Small intestine (tissue), 7 donors: ENCODE data around the gene PLXNA4. TPM values are rescaled to one million over a fixed set of nuclear protein-coding genes. Genes with fewer than 3 reads are reported as not detected.

Source experiments
- DNase-seq, 2 donors: peaks; one replicate each; pipeline versions ENCODE4 v3.0.0 to v3.0.0-alpha.2; 2013
- FAIRE-seq: peaks from 2 replicates; lab custom pipeline; 2012; peaks lifted over from hg19 to GRCh38; lab: Jason Lieb, UNC
- H3K27ac ChIP-seq, 3 donors: one replicate each; pipeline ENCODE4 v1.5.1; 2013; ENCODE audit warnings: low read length in 2 of 3, mild to moderate bottlenecking in 2 of 3, control low read depth in 1 of 3, inconsistent platforms in 1 of 3, low read depth in 1 of 3, moderate library complexity in 1 of 3
- H3K27me3 ChIP-seq, 3 donors: one replicate each; pipeline ENCODE4 v1.6.1; 2013; ENCODE audit warnings: low read length in 3 of 3, inconsistent platforms in 1 of 3; ENCODE audit not compliant: control insufficient read depth in 3 of 3, insufficient read depth in 3 of 3
- H3K36me3 ChIP-seq, 3 donors: one replicate each; pipeline ENCODE4 v1.6.1; 2013; ENCODE audit warnings: low read length in 3 of 3, inconsistent platforms in 1 of 3, low read depth in 1 of 3, mild to moderate bottlenecking in 1 of 3, moderate library complexity in 1 of 3; ENCODE audit not compliant: control insufficient read depth in 3 of 3, insufficient read depth in 2 of 3
- H3K4me1 ChIP-seq, 3 donors: one replicate each; pipeline ENCODE4 v1.6.1; 2013; ENCODE audit warnings: low read length in 2 of 3, inconsistent platforms in 1 of 3, low read depth in 1 of 3, mild to moderate bottlenecking in 1 of 3, moderate library complexity in 1 of 3; ENCODE audit not compliant: control insufficient read depth in 3 of 3, insufficient read depth in 2 of 3
- H3K4me3 ChIP-seq, 3 donors: one replicate each; pipeline ENCODE4 v1.5.1; 2013; ENCODE audit warnings: low read length in 3 of 3, control low read depth in 1 of 3, inconsistent platforms in 1 of 3, low read depth in 1 of 3, mild to moderate bottlenecking in 1 of 3, moderate library complexity in 1 of 3
- H3K9me3 ChIP-seq, 2 donors: one replicate each; pipeline ENCODE4 v1.6.1; 2013; ENCODE audit warnings: low read depth in 1 of 2, low read length in 1 of 2; ENCODE audit not compliant: control insufficient read depth in 2 of 2, insufficient read depth in 1 of 2
- WGBS, 3 donors: extraction: QIAGEN DNeasy Blood & Tissue Kit; methylation state at CpG; one replicate each; pipeline ENCODE4 v1.1.7; 2013; 5-methylcytosine and 5-hydroxymethylcytosine counted together
- polyA plus RNA-seq, 4 donors: library from polyadenylated mRNA; stranded (reverse) in 3 of 4; unstranded in 1 of 4; fragments of 200-250 nt in 3 of 4; fragments of 120-200 nt in 1 of 4; gene quantifications; one replicate each; pipeline versions ENCODE4 v1.2.1 to v1.2.3, GENCODE V29; 2013
- donor health status: healthy with polysubstance abuse.
- donor health status: control.
- donor health status: control.
- donor health status: Bipolar disorder and iron deficiency.
- donor health status: healthy.

Gene PLXNA4
- polyA plus RNA-seq, 4 donors: under 0.01 to 3.9 (median 1.2) TPM; not detected in 1

DNA sequence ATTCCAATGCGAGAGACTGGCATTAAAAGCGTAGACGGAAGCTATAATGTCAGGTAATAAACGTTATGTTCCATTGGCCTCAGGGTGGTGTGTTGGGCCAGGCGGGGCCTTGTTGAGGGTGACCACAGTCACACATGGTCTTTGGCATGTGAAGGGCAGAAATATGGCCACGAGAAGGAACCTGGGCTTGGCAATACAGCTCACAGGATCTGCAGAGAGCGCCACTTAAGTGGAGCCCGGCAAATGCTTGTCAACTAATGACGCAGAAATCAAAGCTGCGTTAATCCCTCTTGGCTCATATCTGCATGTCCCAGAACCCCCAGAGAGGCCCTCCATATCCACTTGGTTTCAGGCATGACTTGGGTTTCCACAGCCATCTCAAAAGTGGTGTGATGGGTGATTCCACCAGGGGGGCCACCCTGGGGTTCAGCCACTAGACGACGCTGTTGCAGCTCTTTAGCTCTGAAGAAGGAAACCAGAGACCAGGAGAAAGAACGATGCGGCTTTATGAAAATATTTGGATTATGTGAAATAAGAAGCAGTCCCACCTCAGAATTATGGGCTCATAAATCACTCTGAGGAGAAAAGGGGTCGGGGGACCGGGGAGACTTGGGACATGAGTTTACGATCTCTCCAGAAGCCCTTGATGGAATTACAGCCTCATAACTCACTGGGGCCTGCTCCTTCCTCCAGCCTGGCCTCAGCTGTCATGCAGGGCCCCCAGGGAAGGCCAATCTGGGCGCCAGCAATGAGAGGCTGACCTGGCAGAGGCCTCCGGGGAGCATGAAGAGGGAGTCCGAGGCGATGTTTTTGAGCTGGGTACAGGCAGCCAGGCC, 462.5 kb downstream of the PLXNA4 start:
- FAIRE-seq: no peak
- H3K9me3 ChIP-seq: no peaks in the 10 kb centered on the region
- H3K27me3 ChIP-seq: peaks cover 0 to 3% (median 0%) of the 10 kb centered on the region in 3 donors
- H3K27ac ChIP-seq: no peak overlapping the region
- no peak for DNase-seq
- WGBS, 3 donors: 75 to 88% (median 83%) methylated on average over 21 of the region's 21 CpGs
- H3K4me3 ChIP-seq: no peak overlapping the region
- H3K36me3 ChIP-seq: no peaks in the 10 kb centered on the region
- H3K4me1 ChIP-seq: no peaks in the 10 kb centered on the region

- FAIRE-seq (no peak), DNase-seq (no peak)
- no peak overlapping the region for H3K4me3 ChIP-seq
- H3K27ac ChIP-seq: no peak overlapping the region
- H3K36me3 ChIP-seq: no peaks in the 10 kb centered on the region
- peaks cover 0 to 1% (median 0%) of the 10 kb centered on the region in 3 donors for H3K27me3 ChIP-seq
- no peaks in the 10 kb centered on the region for H3K9me3 ChIP-seq
- H3K4me1 ChIP-seq: no peaks in the 10 kb centered on the region
- WGBS, 3 donors: 55 to 82% (median 78%) methylated on average over 4 of the region's 4 CpGs
Observed at GRCh38 chr7:132112657-132113056, 463.6 kb downstream of the PLXNA4 start.

- FAIRE-seq (no peak), DNase-seq (no peak)
- Histone ChIP-seq H3K4me3 (no peak overlapping the region), H3K9me3 (no peaks in the 10 kb centered on the region), H3K27me3 (no peaks in the 10 kb centered on the region), H3K36me3 (no peaks in the 10 kb centered on the region), H3K27ac (no peak overlapping the region), H3K4me1 (no peaks in the 10 kb centered on the region)
- WGBS, 3 donors: 52 to 75% (median 66%) methylated on average over 2 of the region's 2 CpGs
Observed at GRCh38 chr7:132112106-132112505, 464.2 kb downstream of the PLXNA4 start.

- FAIRE-seq (no peak), DNase-seq (no peak)
- no peaks in the 10 kb centered on the region for H3K4me1 ChIP-seq
- H3K27ac ChIP-seq: no peak overlapping the region
- no peaks in the 10 kb centered on the region for H3K9me3 ChIP-seq
- H3K4me3 ChIP-seq: no peak overlapping the region
- no peaks in the 10 kb centered on the region for H3K27me3 ChIP-seq
- 70 to 79% (median 71%) methylated on average over 3 of the region's 3 CpGs for WGBS, 3 donors
- H3K36me3 ChIP-seq: no peaks in the 10 kb centered on the region
Observed at GRCh38 chr7:132110692-132111091, 465.6 kb downstream of the PLXNA4 start.

- DNase-seq: no peak
- Histone ChIP-seq H3K4me1 (no peaks in the 10 kb centered on the region), H3K27me3 (no peaks in the 10 kb centered on the region), H3K27ac (no peak overlapping the region), H3K36me3 (no peaks in the 10 kb centered on the region), H3K9me3 (no peaks in the 10 kb centered on the region), H3K4me3 (no peak overlapping the region)
- FAIRE-seq: no peak
- WGBS, 3 donors: 100% methylated on average over 1 of the region's 1 CpG
Observed at GRCh38 chr7:132109769-132110168, 466.5 kb downstream of the PLXNA4 start.

- DNase-seq (no peak), FAIRE-seq (no peak)
- H3K9me3 ChIP-seq: no peaks in the 10 kb centered on the region
- H3K36me3 ChIP-seq: no peaks in the 10 kb centered on the region
- no peak overlapping the region for H3K4me3 ChIP-seq
- peaks cover 0 to 2% (median 0%) of the 10 kb centered on the region in 3 donors for H3K4me1 ChIP-seq
- no peaks in the 10 kb centered on the region for H3K27me3 ChIP-seq
- H3K27ac ChIP-seq: no peak overlapping the region
- WGBS, 3 donors: 63 to 76% (median 74%) methylated on average over 4 of the region's 4 CpGs
Observed at GRCh38 chr7:132108563-132108962, 467.7 kb downstream of the PLXNA4 start.

DNA sequence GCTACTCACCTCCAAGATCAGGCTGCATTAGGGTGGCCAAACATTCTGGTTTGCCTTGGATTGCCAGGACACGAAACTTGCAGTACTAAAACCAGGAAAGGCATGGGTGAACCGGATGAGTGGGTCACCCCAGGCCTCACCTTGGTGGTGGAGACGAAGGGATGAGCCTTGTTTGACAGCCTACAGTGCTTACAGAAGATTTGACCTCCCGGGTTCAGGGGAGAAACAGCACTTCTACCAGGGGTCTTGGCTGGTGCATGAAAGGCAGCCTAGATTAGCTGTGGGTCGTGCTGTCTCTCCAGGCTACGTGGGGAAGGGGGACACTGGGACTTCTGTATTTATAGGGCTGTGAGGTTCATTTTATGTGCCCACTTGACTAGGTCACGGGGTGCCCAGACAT, 469.8 kb downstream of the PLXNA4 start:
- FAIRE-seq: no peak
- WGBS, 3 donors: 79 to 92% (median 87%) methylated on average over 7 of the region's 7 CpGs

DNA sequence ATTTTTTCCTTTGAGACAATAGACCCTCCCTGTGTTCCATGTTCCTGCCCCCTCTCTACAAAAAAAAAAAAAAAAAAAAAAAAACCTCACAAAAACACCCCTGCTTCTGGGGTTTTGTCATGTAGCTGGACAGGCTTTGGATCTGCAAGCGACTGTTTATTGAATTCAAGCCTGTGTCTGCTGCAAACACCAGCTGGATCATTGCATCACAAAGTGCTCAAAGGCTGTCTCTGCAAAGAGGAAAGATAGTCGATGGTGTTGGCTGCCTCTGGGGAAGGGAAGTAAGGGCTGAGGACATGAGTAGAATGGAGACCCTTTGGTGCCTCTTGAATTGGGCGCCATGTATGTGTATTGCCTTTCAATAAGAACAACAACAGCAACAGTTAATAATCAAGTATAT, 471.2 kb downstream of the PLXNA4 start:
- H3K27me3 ChIP-seq: no peaks in the 10 kb centered on the region
- no peak overlapping the region for H3K27ac ChIP-seq
- FAIRE-seq (no peak), DNase-seq (no peak)
- no peak overlapping the region for H3K4me3 ChIP-seq
- 63 to 83% (median 82%) methylated on average over 3 of the region's 3 CpGs for WGBS, 3 donors
- H3K9me3 ChIP-seq: no peaks in the 10 kb centered on the region
- H3K36me3 ChIP-seq: no peaks in the 10 kb centered on the region
- peaks cover 0 to 2% (median 0%) of the 10 kb centered on the region in 3 donors for H3K4me1 ChIP-seq

More for the DNA sequence above, 469.8 kb downstream of the PLXNA4 start:
- Histone ChIP-seq H3K27me3 (no peaks in the 10 kb centered on the region), H3K36me3 (no peaks in the 10 kb centered on the region), H3K4me1 (peaks cover 0 to 2% (median 0%) of the 10 kb centered on the region in 3 donors), H3K9me3 (no peaks in the 10 kb centered on the region), H3K27ac (no peak overlapping the region), H3K4me3 (no peak overlapping the region)
- no peak for DNase-seq
